HG03025 (cell line): ENCODE results near the gene TMEM120A.

Source experiments
- ATAC-seq: cut with Tn5 transposase; IDR thresholded peaks from one replicate; pipeline ENCODE4 v1.9.1; 2021; ENCODE audit warnings: mild to moderate bottlenecking, moderate library complexity; ENCODE audit not compliant: unreplicated experiment, low FRiP score

The TMEM120A gene

GRCh38 chr7:75996476-75996875 is 2.1 kb upstream of the TMEM120A start:
- ATAC-seq: no peak

GRCh38 chr7:75995996-75996395 is 1.6 kb upstream of the TMEM120A start:
- ATAC-seq: no peak

GRCh38 chr7:75995052-75995471 is 667 bp upstream of the TMEM120A start:
- no peak for ATAC-seq

- peak; percentile 1 for ATAC-seq
Measured at GRCh38 chr7:75993689-75994387, 557 bp downstream of the TMEM120A start.

GRCh38 chr7:75992083-75992755 is 2.2 kb downstream of the TMEM120A start:
- no peak for ATAC-seq

- ATAC-seq: no peak
Measured at GRCh38 chr7:75991531-75992082, 2.8 kb downstream of the TMEM120A start.

GRCh38 chr7:75989500-75990388 is 4.7 kb downstream of the TMEM120A start:
- ATAC-seq: no peak

GRCh38 chr7:75988568-75989499 is 5.6 kb downstream of the TMEM120A start:
- no peak for ATAC-seq

- no peak for ATAC-seq
Measured at GRCh38 chr7:75987805-75988567, 6.4 kb downstream of the TMEM120A start.

- no peak for ATAC-seq
Measured at GRCh38 chr7:75987026-75987804, 7.2 kb downstream of the TMEM120A start.

- no peak for ATAC-seq
Measured at GRCh38 chr7:75986147-75986781, 8.1 kb downstream of the TMEM120A start.

- no peak for ATAC-seq
Measured at GRCh38 chr7:75985518-75986146, 8.8 kb downstream of the TMEM120A start.

- no peak for ATAC-seq
Measured at GRCh38 chr7:75985009-75985517, 9.3 kb downstream of the TMEM120A start.

- ATAC-seq: no peak
Measured at GRCh38 chr7:75984130-75985008, 10.0 kb downstream of the TMEM120A start.

GRCh38 chr7:75983471-75984129 is 10.8 kb downstream of the TMEM120A start:
- no peak for ATAC-seq
